AG04450 (cell line): ENCODE results near the gene PDLIM5. TPM values are rescaled to one million over a fixed set of nuclear protein-coding genes. Genes with fewer than 3 reads are reported as not detected.

Experiments used
- CTCF ChIA-PET: fragments of 300-600, 350-600 bp; formaldehyde crosslinking; extraction: SDS; loops from one replicate; lab custom pipeline; 2022; ENCODE audit warnings: antibody characterized with exemption, inconsistent platforms; lab: Charles Lee
- POLR2A ChIA-PET: fragments of 350-600 bp; formaldehyde crosslinking; extraction: SDS; loops from one replicate; lab custom pipeline; 2021; ENCODE audit warnings: antibody characterized with exemption, inconsistent platforms; lab: Yijun Ruan, JAX
- DNase-seq: peaks from one replicate; pipeline ENCODE4 v3.0.0-alpha.2; 2011; ENCODE audit warnings: low read depth, low spot score
- H3K27ac ChIP-seq: one replicate; pipeline ENCODE4 v1.5.1; 2012; ENCODE audit warnings: low read depth, low read length, control low read depth
- H3K27me3 ChIP-seq: one replicate; pipeline ENCODE4 v1.6.0; 2012; ENCODE audit warnings: low read length; ENCODE audit not compliant: control insufficient read depth, insufficient read depth
- H3K4me3 ChIP-seq: 2 replicates; pipeline ENCODE4 v1.5.1; 2011; ENCODE audit warnings: mild to moderate bottlenecking, low read depth, low read length, control low read depth
- H3K9me3 ChIP-seq: 2 replicates; pipeline ENCODE4 v1.5.1; 2012; ENCODE audit warnings: low read length; ENCODE audit not compliant: control insufficient read depth, insufficient read depth
- CTCF ChIP-seq: IDR thresholded peaks from 2 replicates; pipeline ENCODE4 v1.5.1; 2011; ENCODE audit warnings: low read depth, low read length, control low read depth, inconsistent platforms
- polyA plus RNA-seq: library from polyadenylated mRNA; depleted of rRNA; stranded (reverse); fragments of >200 nt; gene quantifications from 2 replicates; pipeline ENCODE4 v1.2.3, GENCODE V29; 2011

PDLIM5 gene
- polyA plus RNA-seq, 1 experiment, result 81.5 TPM

GRCh38 chr4:94564252-94564651 is 112.5 kb downstream of the PDLIM5 start:
- ChIA-PET CTCF (no interaction called here), POLR2A (no interaction called here)

GRCh38 chr4:94566420-94566819 is 114.7 kb downstream of the PDLIM5 start:
- no peak for TF ChIP-seq CTCF
- ChIA-PET POLR2A (interaction anchor here (1.4 kb wide), 1 partner anchor 11 kb away, joined by 3 read pairs; no protein-coding TSS in a partner anchor), CTCF (interaction anchor here (1.1 kb wide), 1 partner anchor 175 kb away, joined by 3 read pairs; no protein-coding TSS in a partner anchor)
- DNase-seq, result no peak
- Histone ChIP-seq H3K9me3 (no peaks in the 10 kb centered on the region), H3K27ac (no peak overlapping the region), H3K4me3 (no peak overlapping the region), H3K27me3 (no peaks in the 10 kb centered on the region)

More at GRCh38 chr4:94564252-94564651, 112.5 kb downstream of the PDLIM5 start:
- TF ChIP-seq CTCF, result no peak
- Histone ChIP-seq H3K4me3 (no peak overlapping the region), H3K9me3 (no peaks in the 10 kb centered on the region), H3K27ac (no peak overlapping the region), H3K27me3 (no peaks in the 10 kb centered on the region)
- DNase-seq, result no peak

- H3K9me3 ChIP-seq, result no peaks in the 10 kb centered on the region
- CTCF ChIA-PET, result no interaction called here
- H3K27ac ChIP-seq, result no peak overlapping the region
- TF ChIP-seq CTCF, result no peak
- H3K4me3 ChIP-seq, result no peak overlapping the region
- no peaks in the 10 kb centered on the region for H3K27me3 ChIP-seq
- DNase-seq, result no peak
- POLR2A ChIA-PET, result no interaction called here
These were observed 116.1 kb downstream of the PDLIM5 start for GRCh38 chr4:94567811-94568210.

GRCh38 chr4:94570558-94570957 is 118.8 kb downstream of the PDLIM5 start:
- TF ChIP-seq CTCF, result no peak
- Histone ChIP-seq H3K27me3 (no peaks in the 10 kb centered on the region), H3K9me3 (no peaks in the 10 kb centered on the region), H3K27ac (no peak overlapping the region), H3K4me3 (no peak overlapping the region)
- CTCF ChIA-PET, result no interaction called here
- no peak for DNase-seq
- POLR2A ChIA-PET, result no interaction called here

GRCh38 chr4:94571298-94571697 is 119.6 kb downstream of the PDLIM5 start:
- H3K27me3 ChIP-seq, result no peaks in the 10 kb centered on the region
- no peak overlapping the region for H3K4me3 ChIP-seq
- ChIA-PET POLR2A (no interaction called here), CTCF (no interaction called here)
- no peaks in the 10 kb centered on the region for H3K9me3 ChIP-seq
- no peak for TF ChIP-seq CTCF
- no peak overlapping the region for H3K27ac ChIP-seq
- DNase-seq, result no peak
